Measurements from ENCODE around the gene MYEF2. TPM values are rescaled to one million over a fixed set of nuclear protein-coding genes. Genes with fewer than 3 reads are reported as not detected.
A peak's percentile ranks its signal among the peaks of the same experiment; 100 is the strongest.

MYEF2 gene
- total and polyA plus RNA-seq, 2 donors (not counting 3 experiments of a cell fraction or from before 2014, with no cell fraction given), result 11.6 to 54.8 TPM

DNA sequence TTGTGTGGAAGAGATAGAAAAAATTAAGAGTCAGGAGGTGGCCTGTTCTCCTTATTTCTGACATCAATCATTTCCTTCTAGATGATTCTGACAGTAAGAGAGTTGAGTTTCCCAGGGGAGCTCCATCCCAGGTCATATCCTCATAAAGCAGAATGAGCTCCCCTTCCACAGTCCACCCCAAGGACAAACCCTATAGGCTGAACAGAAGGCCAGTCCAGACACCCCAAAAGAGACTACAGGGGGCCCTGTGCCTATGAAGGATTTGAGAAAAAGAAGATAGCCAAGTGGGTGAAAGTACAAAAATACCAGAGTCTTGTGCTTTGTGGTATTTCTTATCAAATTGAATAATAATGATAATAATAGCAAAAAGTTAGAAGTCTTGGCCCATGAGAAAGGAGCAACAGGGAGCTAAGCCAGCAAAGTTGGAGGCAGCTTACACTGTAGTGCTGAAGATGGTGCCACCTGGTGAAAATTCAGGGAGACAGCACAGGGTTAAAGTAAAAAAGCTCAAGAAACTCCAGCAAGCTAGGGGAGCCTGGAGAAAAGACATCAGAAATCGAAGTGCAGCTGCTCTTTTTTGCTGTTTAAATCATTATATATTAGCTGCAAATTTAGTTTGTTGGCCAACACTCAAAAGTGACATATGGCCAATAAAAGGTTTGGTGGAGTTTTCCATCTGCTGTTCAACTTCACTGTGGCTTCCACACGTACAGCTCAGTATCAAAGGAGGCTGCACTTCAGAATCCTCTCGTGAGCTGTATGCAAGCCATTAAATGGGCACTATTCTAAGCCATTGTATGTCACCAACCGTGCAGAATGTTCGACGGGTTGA lies 93.1 kb downstream of the MYEF2 start:
- Histone ChIP-seq H3K4me1 (ENCODE audit: control insufficient read depth, extremely low read depth, insufficient read depth, low read length) (no peaks in the 10 kb centered on the region), H3K4me2 (ENCODE audit: insufficient read depth, low read length) (no peak overlapping the region), H3K79me2 (ENCODE audit: control insufficient read depth, insufficient read depth, low read length) (no peaks in the 10 kb centered on the region), H3K9me1 (replicated peaks; ENCODE audit: control insufficient read depth, extremely low read depth, insufficient read depth, low read length) (no peaks in the 10 kb centered on the region), H3K4me3 (replicated peaks in 1 of 3; ENCODE audit: insufficient read depth in 1 of 3, low read depth in 1 of 3, low read length in 3 of 3) (no peak overlapping the region), H3K27me3 (ENCODE audit: control insufficient read depth in 2 of 2, insufficient read depth in 2 of 2, low read length in 2 of 2) (no peaks in the 10 kb centered on the region), H3K9ac (replicated peaks; ENCODE audit: extremely low read depth, insufficient read depth, low read length) (no peak overlapping the region), H4K20me1 (replicated peaks; ENCODE audit: control insufficient read depth, extremely low read depth, insufficient read depth, low read length) (no peaks in the 10 kb centered on the region), H3K36me3 (ENCODE audit: control insufficient read depth in 2 of 2, extremely low read depth in 1 of 2, insufficient read depth in 2 of 2, low read length in 2 of 2) (no peaks in the 10 kb centered on the region), H3K27ac (ENCODE audit: insufficient read depth, low read depth, low read length) (no peak overlapping the region), H3K9me3 (replicated peaks; ENCODE audit: control insufficient read depth, insufficient read depth, low read length) (no peaks in the 10 kb centered on the region), H2AFZ (ENCODE audit: low read depth, low read length) (no peak overlapping the region)
- POLR2A ChIA-PET, result no interaction called here
- TF ChIP-seq MAX (IDR thresholded peaks at IDR 0.05; ENCODE audit: insufficient read depth, insufficient read length) (no peak), CTCF (IDR thresholded peaks at IDR 0.05; ENCODE audit: extremely low read depth in 1 of 2, insufficient read depth in 1 of 2, low read depth in 1 of 2, low read length in 2 of 2) (peak; percentile 29 to 47)
- FAIRE-seq, result peak; percentile 42
- dilution Hi-C loops (cut with MboI; ENCODE audit: extremely low pct_ligation_motif_present, low sequenced_read_pairs) (no loop called here), intact Hi-C loops (cut with micrococcal nuclease) (loop anchor here (1.0 kb wide), 2 partner anchors 374 to 889 kb away; no protein-coding TSS in a partner anchor)
- CTCF ChIA-PET, result interaction anchor here (0.6 to 5.4 kb wide), 36 partner anchors 10 to 1773 kb away, joined by 3 to 176 read pairs (median 4); partner anchors contain the start of gene SEMA6D
- no TSS peak for BruUV-seq (replicated peaks)
- DNase-seq (ENCODE audit: low read depth, low spot score), result peak; percentile 18

Other genes starting within 250 kb of the MYEF2 start
- not detected in 2 replicates for gene SLC24A5, start 57.3 kb downstream of the MYEF2 start, total RNA-seq
- gene SLC24A5, start 57.3 kb downstream of the MYEF2 start, polyA plus RNA-seq, result not detected in 2 replicates
- gene CTXN2, start 13.4 kb upstream of the MYEF2 start, total RNA-seq, result 0.14 TPM in 1 of 2 replicates, not detected in the other
- 0.01 TPM in 1 of 2 replicates, not detected in the other for gene CTXN2, start 13.4 kb upstream of the MYEF2 start, polyA plus RNA-seq
- not detected in 2 replicates for gene SLC12A1, start 28.0 kb upstream of the MYEF2 start, total RNA-seq
- gene SLC12A1, start 28.0 kb upstream of the MYEF2 start, polyA plus RNA-seq, result not detected in 2 replicates
- 127 and 135 TPM in 2 replicates for gene DUT, start 153.1 kb upstream of the MYEF2 start, total RNA-seq
- 48.1 and 59.9 TPM in 2 replicates for gene DUT, start 153.1 kb upstream of the MYEF2 start, polyA plus RNA-seq